Measurements from ENCODE around the gene SMAD1. TPM values are rescaled to one million over a fixed set of nuclear protein-coding genes. Genes with fewer than 3 reads are reported as not detected.
A peak's percentile ranks its signal among the peaks of the same experiment; 100 is the strongest.

Gene SMAD1
- total RNA-seq, 1 donor = 33.2 TPM

GRCh38 chr4:145438298-145438697 is 43.4 kb upstream of the SMAD1 start:
- no peak overlapping the region for H3K4me3 ChIP-seq (ENCODE audit: low read depth, low read length)
- TF ChIP-seq CTCF (IDR thresholded peaks at IDR 0.05; ENCODE audit: insufficient read depth, low read depth, low read length) = no peak
- DNase-seq (ENCODE audit: low read depth) = no peak

GRCh38 chr4:145440292-145441007 is 41.2 kb upstream of the SMAD1 start:
- TF ChIP-seq CTCF (IDR thresholded peaks at IDR 0.05; ENCODE audit: insufficient read depth, low read depth, low read length) = no peak
- peak; percentile 23 for DNase-seq (ENCODE audit: low read depth)
- no peak overlapping the region for H3K4me3 ChIP-seq (ENCODE audit: low read depth, low read length)

- no peak for DNase-seq (ENCODE audit: low read depth)
- H3K4me3 ChIP-seq (ENCODE audit: low read depth, low read length) = no peak overlapping the region
- no peak for TF ChIP-seq CTCF (IDR thresholded peaks at IDR 0.05; ENCODE audit: insufficient read depth, low read depth, low read length)
These were observed 35.5 kb upstream of the SMAD1 start for GRCh38 chr4:145446184-145446583.

GRCh38 chr4:145451895-145452294 is 29.8 kb upstream of the SMAD1 start:
- DNase-seq (ENCODE audit: low read depth) = no peak
- no peak for TF ChIP-seq CTCF (IDR thresholded peaks at IDR 0.05; ENCODE audit: insufficient read depth, low read depth, low read length)
- H3K4me3 ChIP-seq (ENCODE audit: low read depth, low read length) = no peak overlapping the region

- H3K4me3 ChIP-seq (ENCODE audit: low read depth, low read length) = no peak overlapping the region
- DNase-seq (ENCODE audit: low read depth) = no peak
- no peak for TF ChIP-seq CTCF (IDR thresholded peaks at IDR 0.05; ENCODE audit: insufficient read depth, low read depth, low read length)
These were observed 29.0 kb upstream of the SMAD1 start for GRCh38 chr4:145452447-145453162.

- DNase-seq (ENCODE audit: low read depth) = no peak
- no peak for TF ChIP-seq CTCF (IDR thresholded peaks at IDR 0.05; ENCODE audit: insufficient read depth, low read depth, low read length)
- no peak overlapping the region for H3K4me3 ChIP-seq (ENCODE audit: low read depth, low read length)
These were observed 28.5 kb upstream of the SMAD1 start for GRCh38 chr4:145453163-145453520.

All from fibroblast of villous mesenchyme (primary cell).